HEK293T (cell line): ENCODE results near the gene LRRIQ1.

Experiments
- ARNT ChIP-seq: fragments of 450-650 bp; IDR thresholded peaks from 2 replicates; pipeline ENCODE4 v1.6.1; 2017; ENCODE audit warnings: mild to moderate bottlenecking
- BHLHE40 ChIP-seq: fragments of 450-650 bp; IDR thresholded peaks from 2 replicates; pipeline ENCODE4 v1.6.1; 2016; ENCODE audit warnings: mild to moderate bottlenecking, moderate library complexity, borderline replicate concordance
- ELF4 ChIP-seq: fragments of 450-650 bp; IDR thresholded peaks from 2 replicates; pipeline ENCODE4 v1.6.1; 2017; ENCODE audit warnings: antibody characterized with exemption
- FOXA1 ChIP-seq: fragments of 450-650 bp; IDR thresholded peaks from 2 replicates; pipeline ENCODE4 v1.6.1; 2016; ENCODE audit warnings: mild to moderate bottlenecking
- FOXK2 ChIP-seq: fragments of 450-650 bp; IDR thresholded peaks from 2 replicates; pipeline ENCODE4 v1.6.1; 2016; ENCODE audit warnings: mild to moderate bottlenecking
- FOXM1 ChIP-seq: fragments of 450-650 bp; IDR thresholded peaks from 2 replicates; pipeline ENCODE4 v1.6.1; 2017; ENCODE audit warnings: mild to moderate bottlenecking, borderline replicate concordance
- LEF1 ChIP-seq: fragments of 450-650 bp; IDR thresholded peaks from 2 replicates; pipeline ENCODE4 v1.6.1; 2017; ENCODE audit warnings: mild to moderate bottlenecking, borderline replicate concordance
- SP1 ChIP-seq: fragments of 450-650 bp; IDR thresholded peaks from 2 replicates; pipeline ENCODE4 v1.6.1; 2017
- SUZ12 ChIP-seq: fragments of 450-650 bp; IDR thresholded peaks from 2 replicates; pipeline ENCODE4 v1.6.1; 2016; ENCODE audit warnings: mild to moderate bottlenecking
- ZNF384 ChIP-seq: fragments of 450-650 bp; IDR thresholded peaks from 2 replicates; pipeline ENCODE4 v1.6.1; 2016

DNA sequence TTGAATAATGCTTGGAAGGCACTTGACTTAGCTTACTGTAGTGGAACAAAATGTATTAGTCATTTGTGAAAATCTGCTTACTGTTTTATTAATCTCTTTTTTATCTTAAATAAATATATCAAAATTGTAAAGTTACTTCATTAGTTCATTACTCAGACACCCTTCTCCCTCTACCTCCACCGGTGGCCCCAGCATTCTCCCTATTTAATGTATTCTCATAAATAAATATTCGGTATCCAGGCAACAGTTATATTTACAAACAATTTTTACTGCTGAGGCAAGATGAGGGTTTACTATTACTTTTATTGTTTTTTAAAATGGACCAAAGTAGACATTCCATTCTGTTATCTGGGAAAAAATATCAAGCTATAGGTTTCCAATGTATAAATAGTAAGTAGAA, 224.3 kb downstream of the LRRIQ1 start:
- no peak for TF ChIP-seq FOXM1
- no peak for TF ChIP-seq SUZ12
- no peak for TF ChIP-seq LEF1
- no peak for TF ChIP-seq ARNT
- TF ChIP-seq ELF4: no peak
- TF ChIP-seq BHLHE40: no peak
- TF ChIP-seq FOXK2: no peak
- no peak for TF ChIP-seq FOXA1
- no peak for TF ChIP-seq ZNF384
- TF ChIP-seq SP1: no peak
